ENCODE data around the gene IL22RA1.

The IL22RA1 gene

DNA sequence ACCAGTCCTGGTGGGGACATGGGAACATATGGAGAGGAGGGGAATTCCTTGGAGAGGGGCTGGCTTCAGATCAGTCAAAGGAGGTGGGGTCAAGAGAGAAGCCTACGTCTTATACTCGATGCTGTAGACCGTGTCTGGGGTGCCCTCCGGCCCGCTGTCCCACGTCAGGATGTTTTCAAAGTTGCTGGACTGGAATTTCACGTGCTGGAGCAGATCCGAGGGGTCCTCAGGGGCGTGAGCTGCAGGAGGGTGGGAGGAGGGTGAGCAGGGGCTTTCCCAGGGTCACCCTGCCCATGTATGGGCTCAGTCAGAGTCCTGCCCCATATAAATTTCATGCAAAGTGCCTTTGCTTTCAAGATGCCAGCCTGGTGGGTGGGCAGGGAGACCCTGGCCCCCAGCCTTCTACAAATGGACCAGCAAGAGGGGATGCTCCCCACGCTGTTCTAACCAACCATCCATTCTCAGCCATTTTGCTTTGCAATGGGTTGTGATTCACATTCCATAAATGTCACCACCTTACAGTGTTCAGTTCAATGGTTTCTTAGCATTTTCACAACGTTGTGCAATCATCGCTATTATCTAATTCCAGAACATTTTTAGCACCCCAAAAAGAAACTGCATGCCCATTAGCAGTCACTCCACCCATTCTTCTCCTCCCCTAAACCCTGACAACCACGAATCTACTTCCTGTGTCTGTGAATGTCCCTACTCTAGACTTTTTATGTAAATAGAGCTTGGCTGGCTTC lies 4.3 kb downstream of the IL22RA1 start:
- TF ChIP-seq TOX (CRISPR knock-in tag; IDR thresholded peaks at IDR 0.05; ENCODE audit: borderline replicate concordance) (no peak), RARB (CRISPR knock-in tag; IDR thresholded peaks at IDR 0.05) (no peak), ZFP30 (CRISPR knock-in tag; IDR thresholded peaks at IDR 0.05) (no peak), ISL1 (CRISPR knock-in tag; IDR thresholded peaks at IDR 0.05) (no peak), TCF4 (CRISPR knock-in tag; IDR thresholded peaks at IDR 0.05; ENCODE audit: borderline replicate concordance) (no peak), BACH2 (CRISPR knock-in tag; IDR thresholded peaks at IDR 0.05; ENCODE audit: borderline replicate concordance) (no peak), ZFP3 (CRISPR knock-in tag; IDR thresholded peaks at IDR 0.05) (no peak), ZNF565 (CRISPR knock-in tag; conservative IDR thresholded peaks at IDR 0.05; ENCODE audit: low read depth) (no peak), ESRRG (CRISPR knock-in tag; IDR thresholded peaks at IDR 0.05) (no peak), ARNTL (CRISPR knock-in tag; IDR thresholded peaks at IDR 0.05; ENCODE audit: borderline replicate concordance, low read depth) (no peak), ZNF70 (CRISPR knock-in tag; IDR thresholded peaks at IDR 0.05) (no peak), ZC3H10 (CRISPR knock-in tag; IDR thresholded peaks at IDR 0.05) (no peak)
- TF ChIP-seq, protein P1, sequence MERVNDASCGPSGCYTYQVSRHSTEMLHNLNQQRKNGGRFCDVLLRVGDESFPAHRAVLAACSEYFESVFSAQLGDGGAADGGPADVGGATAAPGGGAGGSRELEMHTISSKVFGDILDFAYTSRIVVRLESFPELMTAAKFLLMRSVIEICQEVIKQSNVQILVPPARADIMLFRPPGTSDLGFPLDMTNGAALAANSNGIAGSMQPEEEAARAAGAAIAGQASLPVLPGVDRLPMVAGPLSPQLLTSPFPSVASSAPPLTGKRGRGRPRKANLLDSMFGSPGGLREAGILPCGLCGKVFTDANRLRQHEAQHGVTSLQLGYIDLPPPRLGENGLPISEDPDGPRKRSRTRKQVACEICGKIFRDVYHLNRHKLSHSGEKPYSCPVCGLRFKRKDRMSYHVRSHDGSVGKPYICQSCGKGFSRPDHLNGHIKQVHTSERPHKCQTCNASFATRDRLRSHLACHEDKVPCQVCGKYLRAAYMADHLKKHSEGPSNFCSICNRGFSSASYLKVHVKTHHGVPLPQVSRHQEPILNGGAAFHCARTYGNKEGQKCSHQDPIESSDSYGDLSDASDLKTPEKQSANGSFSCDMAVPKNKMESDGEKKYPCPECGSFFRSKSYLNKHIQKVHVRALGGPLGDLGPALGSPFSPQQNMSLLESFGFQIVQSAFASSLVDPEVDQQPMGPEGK (CRISPR knock-in tag; IDR thresholded peaks at IDR 0.05; ENCODE audit: borderline replicate concordance), result no peak
- ATAC-seq, result no peak

DNA sequence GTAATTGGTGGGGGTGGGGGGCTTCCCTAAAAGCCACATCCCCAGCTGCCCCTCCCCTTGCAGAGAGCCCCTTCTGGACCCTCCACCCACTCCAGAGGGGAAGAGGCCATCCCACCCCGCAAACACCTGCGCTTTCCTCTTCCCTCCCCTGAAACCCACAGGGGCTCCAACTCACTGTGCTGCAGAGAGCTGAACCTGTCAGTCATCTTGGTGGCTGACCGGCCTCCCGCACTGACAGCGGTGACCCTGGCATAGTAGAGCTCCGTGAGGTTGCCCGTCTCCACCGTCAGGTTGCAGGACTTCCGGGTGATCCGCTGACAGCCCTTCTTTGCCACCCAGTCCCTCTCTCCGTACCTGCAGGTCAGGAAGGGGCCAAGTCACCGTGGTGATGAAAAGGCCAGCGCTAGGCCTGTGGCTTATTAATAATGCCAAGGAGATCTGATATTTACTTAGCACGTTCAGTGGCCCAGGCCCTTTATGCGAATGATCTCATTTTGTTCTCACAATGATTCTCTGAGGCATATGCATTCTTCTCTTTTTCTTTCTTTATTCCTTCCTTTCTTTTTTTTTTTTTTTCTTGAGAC lies 5.9 kb downstream of the IL22RA1 start:
- no peak for ATAC-seq

More for the DNA sequence above, 5.9 kb downstream of the IL22RA1 start:
- TF ChIP-seq TOX (CRISPR knock-in tag; IDR thresholded peaks at IDR 0.05; ENCODE audit: borderline replicate concordance) (no peak), TCF4 (CRISPR knock-in tag; IDR thresholded peaks at IDR 0.05; ENCODE audit: borderline replicate concordance) (no peak), ZNF565 (CRISPR knock-in tag; conservative IDR thresholded peaks at IDR 0.05; ENCODE audit: low read depth) (no peak), ZNF8 (CRISPR knock-in tag; IDR thresholded peaks at IDR 0.05) (no peak), SNAI2 (CRISPR knock-in tag; IDR thresholded peaks at IDR 0.05) (no peak), GLIS3 (CRISPR knock-in tag; IDR thresholded peaks at IDR 0.05) (no peak), RARB (CRISPR knock-in tag; IDR thresholded peaks at IDR 0.05) (no peak), PPARA (CRISPR knock-in tag; IDR thresholded peaks at IDR 0.05; ENCODE audit: borderline replicate concordance) (no peak), CSDC2 (CRISPR knock-in tag; IDR thresholded peaks at IDR 0.05) (no peak)
- TF ChIP-seq, protein P2, sequence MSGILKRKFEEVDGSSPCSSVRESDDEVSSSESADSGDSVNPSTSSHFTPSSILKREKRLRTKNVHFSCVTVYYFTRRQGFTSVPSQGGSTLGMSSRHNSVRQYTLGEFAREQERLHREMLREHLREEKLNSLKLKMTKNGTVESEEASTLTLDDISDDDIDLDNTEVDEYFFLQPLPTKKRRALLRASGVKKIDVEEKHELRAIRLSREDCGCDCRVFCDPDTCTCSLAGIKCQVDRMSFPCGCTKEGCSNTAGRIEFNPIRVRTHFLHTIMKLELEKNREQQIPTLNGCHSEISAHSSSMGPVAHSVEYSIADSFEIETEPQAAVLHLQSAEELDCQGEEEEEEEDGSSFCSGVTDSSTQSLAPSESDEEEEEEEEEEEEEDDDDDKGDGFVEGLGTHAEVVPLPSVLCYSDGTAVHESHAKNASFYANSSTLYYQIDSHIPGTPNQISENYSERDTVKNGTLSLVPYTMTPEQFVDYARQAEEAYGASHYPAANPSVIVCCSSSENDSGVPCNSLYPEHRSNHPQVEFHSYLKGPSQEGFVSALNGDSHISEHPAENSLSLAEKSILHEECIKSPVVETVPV (CRISPR knock-in tag; IDR thresholded peaks at IDR 0.05), result no peak
- TF ChIP-seq, protein P3, sequence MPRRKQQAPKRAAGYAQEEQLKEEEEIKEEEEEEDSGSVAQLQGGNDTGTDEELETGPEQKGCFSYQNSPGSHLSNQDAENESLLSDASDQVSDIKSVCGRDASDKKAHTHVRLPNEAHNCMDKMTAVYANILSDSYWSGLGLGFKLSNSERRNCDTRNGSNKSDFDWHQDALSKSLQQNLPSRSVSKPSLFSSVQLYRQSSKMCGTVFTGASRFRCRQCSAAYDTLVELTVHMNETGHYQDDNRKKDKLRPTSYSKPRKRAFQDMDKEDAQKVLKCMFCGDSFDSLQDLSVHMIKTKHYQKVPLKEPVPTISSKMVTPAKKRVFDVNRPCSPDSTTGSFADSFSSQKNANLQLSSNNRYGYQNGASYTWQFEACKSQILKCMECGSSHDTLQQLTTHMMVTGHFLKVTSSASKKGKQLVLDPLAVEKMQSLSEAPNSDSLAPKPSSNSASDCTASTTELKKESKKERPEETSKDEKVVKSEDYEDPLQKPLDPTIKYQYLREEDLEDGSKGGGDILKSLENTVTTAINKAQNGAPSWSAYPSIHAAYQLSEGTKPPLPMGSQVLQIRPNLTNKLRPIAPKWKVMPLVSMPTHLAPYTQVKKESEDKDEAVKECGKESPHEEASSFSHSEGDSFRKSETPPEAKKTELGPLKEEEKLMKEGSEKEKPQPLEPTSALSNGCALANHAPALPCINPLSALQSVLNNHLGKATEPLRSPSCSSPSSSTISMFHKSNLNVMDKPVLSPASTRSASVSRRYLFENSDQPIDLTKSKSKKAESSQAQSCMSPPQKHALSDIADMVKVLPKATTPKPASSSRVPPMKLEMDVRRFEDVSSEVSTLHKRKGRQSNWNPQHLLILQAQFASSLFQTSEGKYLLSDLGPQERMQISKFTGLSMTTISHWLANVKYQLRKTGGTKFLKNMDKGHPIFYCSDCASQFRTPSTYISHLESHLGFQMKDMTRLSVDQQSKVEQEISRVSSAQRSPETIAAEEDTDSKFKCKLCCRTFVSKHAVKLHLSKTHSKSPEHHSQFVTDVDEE (CRISPR knock-in tag; IDR thresholded peaks at IDR 0.05), result no peak
- TF ChIP-seq, protein P4, sequence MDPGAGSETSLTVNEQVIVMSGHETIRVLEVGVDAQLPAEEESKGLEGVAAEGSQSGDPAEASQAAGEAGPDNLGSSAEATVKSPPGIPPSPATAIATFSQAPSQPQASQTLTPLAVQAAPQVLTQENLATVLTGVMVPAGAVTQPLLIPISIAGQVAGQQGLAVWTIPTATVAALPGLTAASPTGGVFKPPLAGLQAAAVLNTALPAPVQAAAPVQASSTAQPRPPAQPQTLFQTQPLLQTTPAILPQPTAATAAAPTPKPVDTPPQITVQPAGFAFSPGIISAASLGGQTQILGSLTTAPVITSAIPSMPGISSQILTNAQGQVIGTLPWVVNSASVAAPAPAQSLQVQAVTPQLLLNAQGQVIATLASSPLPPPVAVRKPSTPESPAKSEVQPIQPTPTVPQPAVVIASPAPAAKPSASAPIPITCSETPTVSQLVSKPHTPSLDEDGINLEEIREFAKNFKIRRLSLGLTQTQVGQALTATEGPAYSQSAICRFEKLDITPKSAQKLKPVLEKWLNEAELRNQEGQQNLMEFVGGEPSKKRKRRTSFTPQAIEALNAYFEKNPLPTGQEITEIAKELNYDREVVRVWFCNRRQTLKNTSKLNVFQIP (CRISPR knock-in tag; IDR thresholded peaks at IDR 0.05; ENCODE audit: borderline replicate concordance, low read depth), result no peak
- TF ChIP-seq, protein P1 (CRISPR knock-in tag; IDR thresholded peaks at IDR 0.05; ENCODE audit: borderline replicate concordance), result no peak

All from SK-N-SH treated with all-trans-retinoic acid at 6 μM for 48 hours (cell line).